ENCODE data around the gene AK2.
A peak's percentile ranks its signal among the peaks of the same experiment; 100 is the strongest.
"Not testable (repeated sequence)": the region's sequence is repeated elsewhere in the genome, so short reads cannot be mapped to it uniquely, and the experiment has no call there.

Gene AK2

DNA sequence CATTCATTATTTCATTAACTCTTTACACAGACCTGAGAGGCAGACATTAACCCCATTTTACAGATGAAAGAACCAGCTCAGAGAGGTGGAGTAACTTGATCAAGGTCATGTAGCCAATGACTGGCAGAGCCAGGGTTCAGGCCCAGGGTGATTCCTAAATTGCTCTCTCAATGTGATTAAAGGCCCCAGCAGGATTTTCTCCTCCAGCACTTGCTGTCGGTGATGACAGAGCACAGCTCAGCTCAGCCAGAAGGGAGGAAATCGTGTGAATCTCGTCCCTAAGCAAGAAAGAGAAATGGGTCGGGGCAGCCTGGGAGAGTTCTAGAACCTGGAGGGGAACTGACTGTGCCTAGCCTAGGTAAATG, 52.6 kb downstream of the AK2 start:
- TF ChIP-seq, protein P1, sequence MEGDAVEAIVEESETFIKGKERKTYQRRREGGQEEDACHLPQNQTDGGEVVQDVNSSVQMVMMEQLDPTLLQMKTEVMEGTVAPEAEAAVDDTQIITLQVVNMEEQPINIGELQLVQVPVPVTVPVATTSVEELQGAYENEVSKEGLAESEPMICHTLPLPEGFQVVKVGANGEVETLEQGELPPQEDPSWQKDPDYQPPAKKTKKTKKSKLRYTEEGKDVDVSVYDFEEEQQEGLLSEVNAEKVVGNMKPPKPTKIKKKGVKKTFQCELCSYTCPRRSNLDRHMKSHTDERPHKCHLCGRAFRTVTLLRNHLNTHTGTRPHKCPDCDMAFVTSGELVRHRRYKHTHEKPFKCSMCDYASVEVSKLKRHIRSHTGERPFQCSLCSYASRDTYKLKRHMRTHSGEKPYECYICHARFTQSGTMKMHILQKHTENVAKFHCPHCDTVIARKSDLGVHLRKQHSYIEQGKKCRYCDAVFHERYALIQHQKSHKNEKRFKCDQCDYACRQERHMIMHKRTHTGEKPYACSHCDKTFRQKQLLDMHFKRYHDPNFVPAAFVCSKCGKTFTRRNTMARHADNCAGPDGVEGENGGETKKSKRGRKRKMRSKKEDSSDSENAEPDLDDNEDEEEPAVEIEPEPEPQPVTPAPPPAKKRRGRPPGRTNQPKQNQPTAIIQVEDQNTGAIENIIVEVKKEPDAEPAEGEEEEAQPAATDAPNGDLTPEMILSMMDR (conservative IDR thresholded peaks at IDR 0.05), result no peak
- H3K27ac ChIP-seq, result no peak overlapping the region

DNA sequence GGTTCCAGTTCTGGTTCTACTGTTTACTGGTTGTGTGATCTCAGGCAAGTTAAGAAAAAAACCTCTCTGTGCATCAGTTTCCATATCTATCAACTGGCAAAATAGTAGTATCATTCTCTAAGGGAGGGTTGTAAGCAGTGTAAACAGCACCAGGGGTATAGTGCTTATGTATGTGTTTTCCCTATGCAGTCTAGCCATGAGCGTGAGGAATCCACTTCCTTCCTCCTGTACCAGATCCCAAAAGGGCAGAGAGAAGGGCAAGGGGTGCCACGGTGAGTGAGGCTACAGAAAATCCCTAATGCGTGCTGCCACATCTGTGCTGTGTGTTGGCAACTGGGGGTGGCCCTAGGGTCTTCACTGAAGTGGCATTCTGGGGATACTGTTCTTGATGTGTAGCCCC, 53.7 kb downstream of the AK2 start:
- H3K27ac ChIP-seq, result peak overlapping the region; percentile 82
- TF ChIP-seq, protein P1 (conservative IDR thresholded peaks at IDR 0.05), result no peak

DNA sequence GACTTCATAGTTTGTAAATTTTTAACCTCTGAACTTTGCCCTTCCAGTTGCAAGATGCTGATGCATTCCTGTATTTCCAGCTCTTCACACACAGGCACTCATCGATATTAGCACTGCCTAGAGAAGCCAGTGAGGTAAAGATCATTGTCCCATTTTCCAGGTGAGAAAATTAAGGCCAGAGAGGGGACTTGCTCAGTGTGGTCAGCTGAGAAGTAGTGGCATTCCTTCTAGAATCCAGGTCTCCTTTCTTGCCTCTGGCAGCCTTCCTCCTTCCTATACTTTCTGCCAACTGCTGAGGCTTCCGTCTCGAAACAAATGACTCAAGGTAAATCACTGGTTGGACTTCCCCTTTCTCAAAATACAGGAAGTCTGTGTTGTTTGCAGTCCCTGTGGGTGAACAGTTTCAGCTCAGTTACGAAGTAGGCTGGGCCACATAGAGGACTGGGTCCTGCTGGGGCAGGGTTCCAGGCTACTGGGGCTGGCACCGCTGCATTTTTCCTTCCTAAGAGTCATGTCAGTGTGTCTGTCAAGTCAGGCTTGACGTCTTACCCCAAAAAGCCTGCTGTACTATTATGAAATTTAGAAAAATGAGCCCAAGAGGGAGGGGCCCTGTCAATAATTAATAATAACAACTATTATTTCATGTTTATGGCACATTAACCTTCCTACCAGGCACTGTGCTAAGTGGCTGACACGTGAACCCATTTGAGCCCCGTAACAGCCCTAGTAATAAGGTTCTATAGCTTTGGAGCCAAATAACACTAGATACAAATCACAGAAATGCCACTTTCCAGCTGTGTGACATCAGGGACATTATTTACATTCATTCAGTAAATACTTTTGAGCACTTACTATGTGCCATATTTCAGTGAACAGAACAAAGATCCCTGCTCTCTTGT, 55.4 kb downstream of the AK2 start:
- peak overlapping the region; percentile 82 for H3K27ac ChIP-seq

DNA sequence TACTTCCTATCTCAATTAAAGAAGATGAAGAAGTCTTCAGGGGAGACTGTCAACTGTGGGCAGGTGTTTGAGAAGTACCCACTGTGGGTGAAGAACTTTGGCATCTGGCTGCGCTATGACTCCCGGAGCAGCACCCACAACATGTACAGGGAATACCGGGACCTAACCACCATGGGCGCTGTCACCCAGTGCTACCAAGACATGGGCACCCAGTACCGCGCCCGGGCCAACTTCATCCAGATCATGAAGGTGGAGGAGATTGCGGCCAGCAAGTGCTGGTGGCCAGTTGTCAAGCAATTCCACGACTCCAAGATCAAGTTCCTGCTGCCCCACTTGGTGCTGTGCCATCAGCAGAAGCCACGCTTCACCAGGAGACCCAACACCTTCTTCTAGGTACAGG, 56.6 kb downstream of the AK2 start:
- peak overlapping the region; percentile 82 for H3K27ac ChIP-seq
- TF ChIP-seq, protein P1 (conservative IDR thresholded peaks at IDR 0.05), result no peak

More for the DNA sequence above, 55.4 kb downstream of the AK2 start:
- TF ChIP-seq, protein P1 (conservative IDR thresholded peaks at IDR 0.05), result no peak

DNA sequence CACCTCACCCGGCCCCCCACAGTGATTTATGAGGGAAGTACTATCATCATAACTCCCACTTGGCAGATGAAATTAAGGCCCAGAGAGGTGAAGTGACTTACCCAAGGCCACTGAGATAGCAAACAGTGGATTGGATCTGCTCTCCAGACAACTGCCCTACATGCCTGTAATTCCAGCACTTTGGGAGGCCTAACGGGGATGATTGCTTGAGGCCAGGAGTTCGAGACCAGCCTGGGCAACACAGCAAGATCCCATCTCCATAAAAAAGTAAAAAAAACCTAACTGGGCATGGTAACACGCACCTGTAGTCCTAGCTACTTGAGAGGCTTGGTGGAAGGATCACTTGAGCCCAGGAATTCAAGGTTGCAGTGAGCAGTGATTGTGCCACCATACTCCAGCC, 57.8 kb downstream of the AK2 start:
- no peak overlapping the region for H3K27ac ChIP-seq
- TF ChIP-seq, protein P1 (conservative IDR thresholded peaks at IDR 0.05), result no peak

DNA sequence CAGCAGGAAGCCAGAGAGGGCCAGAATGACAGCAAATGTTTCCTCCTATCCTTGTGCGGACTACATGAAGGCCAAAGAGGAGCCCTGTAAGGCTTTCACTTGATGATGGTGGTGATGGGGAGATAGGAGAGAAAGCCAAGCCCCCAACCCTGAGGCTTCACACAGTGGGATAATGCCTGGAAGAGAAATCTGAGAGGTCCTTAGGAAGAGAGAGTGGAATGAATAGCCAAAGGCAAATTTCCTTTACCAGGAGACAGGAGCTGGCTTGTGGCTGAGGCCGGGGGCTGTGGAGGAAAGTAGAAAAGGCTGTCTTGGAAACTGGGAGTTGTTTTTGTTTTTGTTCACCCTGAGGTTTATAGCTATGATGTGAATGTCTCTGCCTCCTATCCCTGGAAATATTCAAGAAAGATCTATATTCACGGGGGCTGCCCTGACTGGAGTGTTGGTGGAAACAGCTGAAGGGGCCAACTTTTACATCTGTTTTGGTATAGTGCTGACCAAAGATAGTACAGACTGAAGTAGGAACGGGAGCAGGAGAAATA, 59.1 kb downstream of the AK2 start:
- TF ChIP-seq, protein P1 (conservative IDR thresholded peaks at IDR 0.05), result no peak
- H3K27ac ChIP-seq, result no peak overlapping the region

DNA sequence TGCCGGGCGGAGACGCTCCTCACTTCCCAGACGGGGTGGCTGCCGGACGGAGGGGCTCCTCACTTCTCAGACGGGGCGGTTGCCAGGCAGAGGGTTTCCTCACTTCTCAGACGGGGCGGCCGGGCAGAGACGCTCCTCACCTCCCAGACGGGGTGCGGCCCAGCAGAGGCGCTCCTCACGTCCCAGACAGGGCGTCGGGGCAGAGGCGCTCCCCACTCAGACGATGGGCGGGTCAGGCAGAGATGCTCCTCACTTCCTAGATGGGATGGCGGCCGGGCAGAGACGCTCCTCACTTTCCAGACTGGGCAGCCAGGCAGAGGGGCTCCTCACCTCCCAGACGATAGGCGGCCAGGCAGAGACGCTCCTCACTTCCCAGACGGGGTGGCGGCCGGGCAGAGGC, 61.6 kb downstream of the AK2 start:
- H3K27ac ChIP-seq, result not testable (repeated sequence)

DNA sequence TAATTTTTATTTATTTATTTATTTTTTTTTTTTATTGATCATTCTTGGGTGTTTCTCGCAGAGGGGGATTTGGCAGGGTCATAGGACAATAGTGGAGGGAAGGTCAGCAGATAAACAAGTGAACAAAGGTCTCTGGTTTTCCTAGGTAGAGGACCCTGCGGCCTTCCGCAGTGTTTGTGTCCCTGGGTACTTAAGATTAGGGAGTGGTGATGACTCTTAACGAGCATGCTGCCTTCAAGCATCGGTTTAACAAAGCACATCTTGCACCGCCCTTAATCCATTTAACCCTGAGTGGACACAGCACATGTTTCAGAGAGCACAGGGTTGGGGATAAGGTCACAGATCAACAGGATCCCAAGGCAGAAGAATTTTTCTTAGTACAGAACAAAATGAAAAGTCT, 63.2 kb downstream of the AK2 start:
- H3K27ac ChIP-seq, result peak overlapping the region; percentile 82

All from VCaP (cell line).